HFFc6 (cell line): ENCODE data around the gene ALCAM. TPM values are rescaled to one million over a fixed set of nuclear protein-coding genes. Genes with fewer than 3 reads are reported as not detected.

Experiments
- DNase-seq: peaks from one replicate; pipeline ENCODE4 v3.0.0-alpha.2; 2018
- H3K27ac Mint-ChIP-seq: 2 replicates; pipeline ENCODE4 v1.8.0; 2020; ENCODE audit warnings: mild to moderate bottlenecking, mixed read lengths
- H3K27me3 Mint-ChIP-seq: 2 replicates; pipeline ENCODE4 v1.8.0; 2021; ENCODE audit warnings: mild to moderate bottlenecking, moderate library complexity, mixed read lengths; ENCODE audit not compliant: insufficient read depth
- H3K36me3 Mint-ChIP-seq: 2 replicates; pipeline ENCODE4 v1.8.0; 2021; ENCODE audit warnings: low read depth, mixed read lengths
- H3K4me1 Mint-ChIP-seq: 2 replicates; pipeline ENCODE4 v1.8.0; 2020; ENCODE audit warnings: low read depth, mixed read lengths
- H3K4me3 Mint-ChIP-seq: 2 replicates; pipeline ENCODE4 v1.8.0; 2020; ENCODE audit warnings: mild to moderate bottlenecking, moderate library complexity, mixed read lengths
- H3K9me3 Mint-ChIP-seq: 2 replicates; pipeline ENCODE4 v1.8.0; 2020; ENCODE audit warnings: mild to moderate bottlenecking, mixed read lengths
- CTCF ChIP-seq: fragments of 200-600 bp; sonication (generic); IDR thresholded peaks from 2 replicates; pipeline ENCODE4 v1.5.0; 2021; ENCODE audit warnings: antibody characterized with exemption, mild to moderate bottlenecking
- total RNA-seq, 6 experiments: library from RNA; stranded (reverse); fragmentation: NEBNext Ultra II Directional; extraction: Animal tissue kit (Norgen Biotek cat#: 25700); gene quantifications; 2 replicates in 1 of 6; 3 replicates in 5 of 6; pipeline ENCODE4 v1.2.3, GENCODE V29; 2021

The ALCAM gene
- total RNA-seq, 6 experiments from 2014 or later, result 307 to 420 (median 361) TPM

GRCh38 chr3:105559856-105560255 lies 193.1 kb downstream of the ALCAM start:
- Mint-ChIP-seq H3K4me3 (no peak overlapping the region), H3K27me3 (peaks cover 4% of the 10 kb centered on the region), H3K27ac (no peak overlapping the region), H3K36me3 (peaks cover 68% of the 10 kb centered on the region), H3K9me3 (no peaks in the 10 kb centered on the region; the same call in 1 of the 2 replicates), H3K4me1 (peaks cover 31% of the 10 kb centered on the region)
- no peak for TF ChIP-seq CTCF
- no peak for DNase-seq

DNA sequence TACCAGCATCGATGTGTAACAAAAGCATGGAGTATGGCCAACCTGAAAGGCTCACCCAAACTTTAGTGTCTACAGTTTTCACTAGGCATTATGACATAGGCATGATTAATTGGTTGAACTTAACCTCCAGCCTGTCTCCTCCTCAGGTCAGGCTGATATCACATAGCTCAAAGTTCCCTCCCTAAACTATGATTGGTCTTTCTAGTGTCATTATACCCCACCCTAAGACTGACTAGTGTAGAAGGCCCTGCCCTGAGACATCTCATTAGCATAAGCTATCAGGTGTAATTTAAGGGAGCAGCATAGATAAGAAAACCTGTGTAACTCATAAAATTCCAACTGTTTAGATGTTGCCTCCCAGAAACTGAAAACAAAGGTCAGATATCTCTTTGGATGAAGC lies 195.2 kb downstream of the ALCAM start:
- Mint-ChIP-seq H3K27ac (no peak overlapping the region), H3K9me3 (no peaks in the 10 kb centered on the region; the same call in 1 of the 2 replicates), H3K27me3 (peaks cover 4% of the 10 kb centered on the region), H3K4me1 (peaks cover 17% of the 10 kb centered on the region), H3K36me3 (peaks cover 72% of the 10 kb centered on the region), H3K4me3 (no peak overlapping the region)
- no peak for DNase-seq
- no peak for TF ChIP-seq CTCF

GRCh38 chr3:105564546-105565288 lies 198.0 kb downstream of the ALCAM start:
- Mint-ChIP-seq H3K27ac (no peak overlapping the region; the same call in 1 of the 2 replicates), H3K9me3 (no peaks in the 10 kb centered on the region; the same call in 1 of the 2 replicates), H3K36me3 (peaks cover 70% of the 10 kb centered on the region), H3K4me1 (peaks cover 22% of the 10 kb centered on the region), H3K4me3 (no peak overlapping the region), H3K27me3 (peaks cover 2% of the 10 kb centered on the region; the same call in 1 of the 2 replicates)
- no peak for TF ChIP-seq CTCF
- no peak for DNase-seq

DNA sequence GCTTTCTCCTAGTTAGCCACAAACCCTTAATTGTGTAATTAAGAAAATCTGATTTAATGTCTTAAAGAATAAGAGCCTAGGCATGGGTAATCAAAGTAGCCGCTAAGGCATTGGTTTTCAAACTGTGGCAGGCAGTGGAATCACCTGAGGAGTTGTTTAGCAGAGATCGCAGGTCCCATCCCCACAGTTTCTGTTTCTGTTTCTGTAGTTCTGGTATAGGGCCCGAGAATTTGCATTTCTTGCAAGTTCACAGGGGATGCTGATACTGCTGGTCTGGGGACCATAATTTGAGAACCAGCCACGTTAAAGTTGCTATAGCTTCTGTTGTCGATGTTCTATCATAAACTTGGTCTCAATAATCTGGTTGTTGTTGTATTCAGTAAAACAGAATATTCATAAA lies 204.3 kb downstream of the ALCAM start:
- H3K4me3 Mint-ChIP-seq, result no peak overlapping the region
- no peak for TF ChIP-seq CTCF
- DNase-seq, result no peak
- H3K36me3 Mint-ChIP-seq, result peaks cover 58% of the 10 kb centered on the region
- no peaks in the 10 kb centered on the region for H3K9me3 Mint-ChIP-seq
- H3K4me1 Mint-ChIP-seq, result peaks cover 20% of the 10 kb centered on the region
- no peaks in the 10 kb centered on the region for H3K27me3 Mint-ChIP-seq
- no peak overlapping the region for H3K27ac Mint-ChIP-seq

- Mint-ChIP-seq H3K36me3 (peaks cover 64% of the 10 kb centered on the region), H3K27ac (no peak overlapping the region), H3K4me1 (peaks cover 20% of the 10 kb centered on the region), H3K4me3 (no peak overlapping the region), H3K27me3 (peaks cover 2% of the 10 kb centered on the region; the same call in 1 of the 2 replicates), H3K9me3 (no peaks in the 10 kb centered on the region)
- DNase-seq, result no peak
- TF ChIP-seq CTCF, result no peak
These were observed 205.8 kb downstream of the ALCAM start for GRCh38 chr3:105572501-105572900.
